ENCODE data around the gene CLEC4G. TPM values are rescaled to one million over a fixed set of nuclear protein-coding genes. Genes with fewer than 3 reads are reported as not detected.
A peak's percentile ranks its signal among the peaks of the same experiment; 100 is the strongest.

Gene CLEC4G
- total and polyA plus RNA-seq, 2 donors from 2014 or later: 0.72 to 1.1 TPM

GRCh38 chr19:7682175-7682855, 49.6 kb downstream of the CLEC4G start:
- DNase-seq (peak in 4 of 5 donors; percentile 64 to 81 (median 74)), FAIRE-seq (no peak)
- intact Hi-C loops (cut with DNase I): no loop called here
- H3K36me3 ChIP-seq (ENCODE audit: control insufficient read depth in 2 of 3, insufficient read depth in 3 of 3, low read length in 3 of 3): no peaks in the 10 kb centered on the region
- peaks cover 0 to 8% (median 0%) of the 10 kb centered on the region in 3 donors for H3K4me1 ChIP-seq (ENCODE audit: control insufficient read depth in 2 of 3, insufficient read depth in 2 of 3, low read depth in 1 of 3, low read length in 3 of 3)
- no peaks in the 10 kb centered on the region for H3K27me3 ChIP-seq (ENCODE audit: control insufficient read depth, insufficient read depth, low read length)
- TF ChIP-seq, protein P1, sequence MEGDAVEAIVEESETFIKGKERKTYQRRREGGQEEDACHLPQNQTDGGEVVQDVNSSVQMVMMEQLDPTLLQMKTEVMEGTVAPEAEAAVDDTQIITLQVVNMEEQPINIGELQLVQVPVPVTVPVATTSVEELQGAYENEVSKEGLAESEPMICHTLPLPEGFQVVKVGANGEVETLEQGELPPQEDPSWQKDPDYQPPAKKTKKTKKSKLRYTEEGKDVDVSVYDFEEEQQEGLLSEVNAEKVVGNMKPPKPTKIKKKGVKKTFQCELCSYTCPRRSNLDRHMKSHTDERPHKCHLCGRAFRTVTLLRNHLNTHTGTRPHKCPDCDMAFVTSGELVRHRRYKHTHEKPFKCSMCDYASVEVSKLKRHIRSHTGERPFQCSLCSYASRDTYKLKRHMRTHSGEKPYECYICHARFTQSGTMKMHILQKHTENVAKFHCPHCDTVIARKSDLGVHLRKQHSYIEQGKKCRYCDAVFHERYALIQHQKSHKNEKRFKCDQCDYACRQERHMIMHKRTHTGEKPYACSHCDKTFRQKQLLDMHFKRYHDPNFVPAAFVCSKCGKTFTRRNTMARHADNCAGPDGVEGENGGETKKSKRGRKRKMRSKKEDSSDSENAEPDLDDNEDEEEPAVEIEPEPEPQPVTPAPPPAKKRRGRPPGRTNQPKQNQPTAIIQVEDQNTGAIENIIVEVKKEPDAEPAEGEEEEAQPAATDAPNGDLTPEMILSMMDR (IDR thresholded peaks at IDR 0.05; ENCODE audit: borderline replicate concordance, extremely low read depth, insufficient read depth): no peak
- peak overlapping the region in 2 of 3 donors; percentile 55 to 87 for H3K4me3 ChIP-seq (ENCODE audit: low read length in 3 of 3)
- no peaks in the 10 kb centered on the region for H3K9me3 ChIP-seq (ENCODE audit: control insufficient read depth in 2 of 3, insufficient read depth in 1 of 3, low read length in 3 of 3)
- no peak overlapping the region for H3K9ac ChIP-seq (ENCODE audit: low read length in 3 of 3)
- no peak overlapping the region for H3K27ac ChIP-seq (ENCODE audit: low read depth in 2 of 2, low read length in 2 of 2)

GRCh38 chr19:7681340-7682174, 50.4 kb downstream of the CLEC4G start:
- TF ChIP-seq, protein P1 (IDR thresholded peaks at IDR 0.05; ENCODE audit: borderline replicate concordance, extremely low read depth, insufficient read depth): peak; percentile 52
- H3K27me3 ChIP-seq (ENCODE audit: control insufficient read depth, insufficient read depth, low read length): no peaks in the 10 kb centered on the region
- no peaks in the 10 kb centered on the region for H3K9me3 ChIP-seq (ENCODE audit: control insufficient read depth in 2 of 3, insufficient read depth in 1 of 3, low read length in 3 of 3)
- no peak overlapping the region for H3K27ac ChIP-seq (ENCODE audit: low read depth in 2 of 2, low read length in 2 of 2)
- peaks cover 0 to 8% (median 0%) of the 10 kb centered on the region in 3 donors for H3K4me1 ChIP-seq (ENCODE audit: control insufficient read depth in 2 of 3, insufficient read depth in 2 of 3, low read depth in 1 of 3, low read length in 3 of 3)
- H3K36me3 ChIP-seq (ENCODE audit: control insufficient read depth in 2 of 3, insufficient read depth in 3 of 3, low read length in 3 of 3): no peaks in the 10 kb centered on the region
- intact Hi-C loops (cut with DNase I): no loop called here
- FAIRE-seq (no peak), DNase-seq (peak; percentile 85 to 93 (median 91))
- H3K4me3 ChIP-seq (ENCODE audit: low read length in 3 of 3): peak overlapping the region; percentile 62 to 87 (median 78)
- peak overlapping the region; percentile 36 to 92 (median 92) for H3K9ac ChIP-seq (ENCODE audit: low read length in 3 of 3)

- Histone ChIP-seq H3K4me3 (ENCODE audit: low read length in 3 of 3) (peak within 1 kb of the TSS; percentile 62 to 87 (median 78)), H3K27me3 (ENCODE audit: control insufficient read depth, insufficient read depth, low read length) (no peaks in the 10 kb centered on the region), H3K27ac (ENCODE audit: low read depth in 2 of 2, low read length in 2 of 2) (peak within 1 kb of the TSS; percentile 71 to 76), H3K9me3 (ENCODE audit: control insufficient read depth in 2 of 3, insufficient read depth in 1 of 3, low read length in 3 of 3) (no peaks in the 10 kb centered on the region), H3K9ac (ENCODE audit: low read length in 3 of 3) (peak within 1 kb of the TSS; percentile 36 to 92 (median 92)), H3K4me1 (ENCODE audit: control insufficient read depth in 2 of 3, insufficient read depth in 2 of 3, low read depth in 1 of 3, low read length in 3 of 3) (peaks cover 0 to 8% (median 0%) of the 10 kb centered on the region in 3 donors), H3K36me3 (ENCODE audit: control insufficient read depth in 2 of 3, insufficient read depth in 3 of 3, low read length in 3 of 3) (no peaks in the 10 kb centered on the region)
- FAIRE-seq: no peak
- intact Hi-C loops (cut with DNase I): no loop called here
- TF ChIP-seq, protein P1 (IDR thresholded peaks at IDR 0.05; ENCODE audit: borderline replicate concordance, extremely low read depth, insufficient read depth): peak; percentile 99
- DNase-seq: peak; percentile 92 to 95 (median 93)
Observed at GRCh38 chr19:7680606-7681339, 51.1 kb downstream of the CLEC4G start, which contains the start of gene TRAPPC5. Gene TRAPPC5 (plus strand): TSS chr19:7680833. CDS start chr19:7682254, 1,421 bp downstream.
